LNCAP (cell line): ENCODE results near the gene SLC32A1.

ENCODE experiments used
- TF ChIP-seq, protein P1 (sequence below): fragments of 450-650 bp; IDR thresholded peaks from 2 replicates; pipeline ENCODE4 v1.5.1; 2017; ENCODE audit warnings: mild to moderate bottlenecking

The SLC32A1 gene

DNA sequence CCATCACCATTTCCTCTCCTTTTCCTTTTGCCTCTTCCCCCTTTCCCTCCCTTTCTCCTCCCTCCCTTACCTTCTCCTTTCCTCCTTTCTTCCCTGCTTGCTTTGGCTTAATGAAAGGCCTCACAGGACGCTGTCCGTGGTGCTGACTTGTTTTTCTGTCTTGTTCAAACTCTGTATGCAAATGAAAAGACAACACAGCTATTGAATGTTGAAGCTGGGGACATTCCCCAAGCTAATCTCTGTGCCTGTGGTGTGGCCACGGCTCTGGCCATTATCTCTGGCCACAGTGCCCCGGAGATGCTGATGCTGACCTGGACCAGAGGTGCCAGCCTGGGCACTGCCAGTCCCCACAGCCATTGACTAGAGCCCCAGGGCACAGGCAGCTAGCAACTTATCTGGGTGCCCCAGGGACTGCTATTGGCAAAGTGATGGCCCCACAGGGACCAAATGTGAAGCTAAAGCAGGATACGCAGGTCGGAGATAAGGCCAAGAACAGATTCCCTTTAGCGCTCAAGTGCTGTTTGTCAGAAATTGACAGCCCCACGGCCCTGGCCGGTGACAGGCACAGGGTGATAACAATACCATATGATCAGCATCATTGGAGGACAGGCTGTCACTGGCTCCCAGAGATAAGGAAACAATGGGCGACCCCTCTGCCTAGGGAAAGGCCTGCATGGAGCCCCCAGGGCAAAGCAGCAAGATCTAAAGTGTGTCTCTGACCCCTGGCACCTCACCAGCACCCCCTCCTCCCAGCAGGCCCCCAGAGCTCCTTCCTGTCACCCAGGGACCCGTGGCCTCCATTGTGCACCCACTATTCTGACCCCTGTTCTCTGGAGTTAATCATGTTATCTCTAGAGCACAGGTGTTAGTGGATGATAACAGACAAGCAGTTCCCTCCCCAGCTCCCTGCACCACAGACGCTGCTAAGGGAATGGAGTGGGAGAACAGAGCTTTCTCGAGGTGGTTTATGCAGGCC is 31.6 kb upstream of the SLC32A1 start:
- TF ChIP-seq, protein P1, sequence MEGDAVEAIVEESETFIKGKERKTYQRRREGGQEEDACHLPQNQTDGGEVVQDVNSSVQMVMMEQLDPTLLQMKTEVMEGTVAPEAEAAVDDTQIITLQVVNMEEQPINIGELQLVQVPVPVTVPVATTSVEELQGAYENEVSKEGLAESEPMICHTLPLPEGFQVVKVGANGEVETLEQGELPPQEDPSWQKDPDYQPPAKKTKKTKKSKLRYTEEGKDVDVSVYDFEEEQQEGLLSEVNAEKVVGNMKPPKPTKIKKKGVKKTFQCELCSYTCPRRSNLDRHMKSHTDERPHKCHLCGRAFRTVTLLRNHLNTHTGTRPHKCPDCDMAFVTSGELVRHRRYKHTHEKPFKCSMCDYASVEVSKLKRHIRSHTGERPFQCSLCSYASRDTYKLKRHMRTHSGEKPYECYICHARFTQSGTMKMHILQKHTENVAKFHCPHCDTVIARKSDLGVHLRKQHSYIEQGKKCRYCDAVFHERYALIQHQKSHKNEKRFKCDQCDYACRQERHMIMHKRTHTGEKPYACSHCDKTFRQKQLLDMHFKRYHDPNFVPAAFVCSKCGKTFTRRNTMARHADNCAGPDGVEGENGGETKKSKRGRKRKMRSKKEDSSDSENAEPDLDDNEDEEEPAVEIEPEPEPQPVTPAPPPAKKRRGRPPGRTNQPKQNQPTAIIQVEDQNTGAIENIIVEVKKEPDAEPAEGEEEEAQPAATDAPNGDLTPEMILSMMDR = no peak

DNA sequence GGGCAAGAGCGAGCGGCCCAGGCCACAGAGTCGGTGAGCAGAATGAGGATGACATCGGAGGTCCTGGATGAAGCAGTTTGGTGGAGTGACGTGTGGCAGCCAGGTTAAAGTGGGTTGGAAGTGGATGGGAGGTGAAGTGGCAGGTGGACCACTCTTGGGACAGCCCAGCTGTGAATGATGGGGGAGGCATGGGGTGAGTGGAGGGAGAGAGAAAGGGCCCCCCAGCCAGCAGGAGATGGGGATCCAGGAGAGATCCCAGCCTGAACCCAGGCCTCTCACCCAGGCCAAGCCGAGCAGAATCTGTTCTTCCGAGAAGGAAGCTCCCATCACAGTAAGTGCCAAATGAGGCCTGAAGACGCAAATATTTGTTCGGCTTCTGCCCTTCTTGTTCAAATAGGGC is 27.0 kb upstream of the SLC32A1 start:
- TF ChIP-seq, protein P1 = no peak

DNA sequence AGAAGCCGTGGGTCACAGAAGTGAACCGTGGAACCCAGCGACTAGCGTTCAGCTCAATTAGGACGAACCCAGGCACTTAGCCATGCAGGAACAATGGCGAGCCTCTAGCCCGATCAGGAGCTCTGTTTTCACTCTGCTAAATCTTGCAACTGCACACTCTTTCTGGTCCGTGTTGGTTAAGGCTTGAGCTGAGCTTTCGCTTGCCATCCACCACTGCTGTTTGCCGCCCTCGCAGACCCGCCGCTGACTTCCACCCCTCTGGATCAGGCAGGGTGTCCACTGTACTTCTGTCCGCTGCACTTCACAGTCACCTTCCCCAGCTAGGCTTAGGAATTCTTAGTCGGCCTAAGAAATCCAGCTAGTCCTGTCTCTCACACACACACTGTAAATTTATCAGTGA is 25.7 kb upstream of the SLC32A1 start:
- TF ChIP-seq, protein P1 = no peak

DNA sequence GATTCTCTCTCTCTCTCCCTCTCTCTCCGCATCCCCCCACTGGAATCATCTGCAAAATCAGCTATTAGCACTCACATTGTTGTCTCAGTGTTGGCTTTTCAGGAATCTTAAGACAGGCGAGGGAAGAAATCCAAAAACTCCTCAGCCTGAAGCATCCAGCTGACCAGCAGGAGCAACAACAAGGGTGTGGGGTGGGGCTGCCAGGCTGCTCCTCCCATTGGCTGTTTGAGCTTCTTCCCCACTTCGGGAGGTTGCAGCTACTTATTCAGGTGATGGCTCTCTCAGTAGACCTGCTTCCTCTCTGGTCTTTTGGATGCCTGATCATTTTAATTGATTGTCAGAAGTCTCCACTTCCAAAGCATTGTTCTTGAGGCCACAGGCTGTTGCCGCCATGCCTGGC is 24.1 kb upstream of the SLC32A1 start:
- TF ChIP-seq, protein P1 = no peak

DNA sequence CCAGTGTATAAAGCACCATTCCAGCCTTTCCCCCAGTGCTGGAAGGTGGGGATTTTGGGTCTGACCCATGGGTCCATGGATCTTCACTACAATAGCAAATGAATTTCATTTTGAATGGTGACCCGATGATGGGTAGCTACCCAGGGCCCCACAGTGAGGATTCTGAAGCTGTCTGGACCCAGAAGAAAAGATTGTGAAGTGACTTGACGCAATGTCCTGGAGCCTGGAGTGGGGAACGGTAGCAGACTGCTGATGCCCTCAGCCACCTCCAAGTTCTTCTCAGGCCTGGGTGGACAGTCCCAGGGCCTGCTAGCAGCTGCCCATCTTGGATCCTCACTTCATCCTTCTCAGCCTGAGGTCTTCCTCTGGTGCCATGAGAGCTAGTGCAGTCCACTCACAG is 23.4 kb upstream of the SLC32A1 start:
- TF ChIP-seq, protein P1 = no peak

DNA sequence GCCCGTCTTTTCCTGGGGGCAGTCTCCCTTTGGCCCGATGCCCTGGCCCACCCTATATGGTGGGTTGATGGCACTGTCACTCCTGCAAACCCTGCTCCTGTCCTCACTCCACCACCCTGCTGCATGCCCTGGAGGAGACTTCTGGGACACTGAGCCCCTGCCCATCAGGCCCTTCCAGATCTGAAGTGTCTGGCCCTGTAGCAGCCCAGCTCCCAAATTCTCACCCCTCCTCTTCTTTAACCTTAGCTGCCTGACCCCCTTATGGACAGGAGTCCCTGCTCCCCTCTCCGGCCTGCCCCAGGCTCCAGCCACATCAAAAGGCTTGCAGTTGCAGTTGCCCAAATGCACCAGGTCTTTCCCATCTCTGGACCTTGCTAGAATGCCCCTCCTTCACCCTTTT is 20.8 kb upstream of the SLC32A1 start:
- TF ChIP-seq, protein P1 = no peak

DNA sequence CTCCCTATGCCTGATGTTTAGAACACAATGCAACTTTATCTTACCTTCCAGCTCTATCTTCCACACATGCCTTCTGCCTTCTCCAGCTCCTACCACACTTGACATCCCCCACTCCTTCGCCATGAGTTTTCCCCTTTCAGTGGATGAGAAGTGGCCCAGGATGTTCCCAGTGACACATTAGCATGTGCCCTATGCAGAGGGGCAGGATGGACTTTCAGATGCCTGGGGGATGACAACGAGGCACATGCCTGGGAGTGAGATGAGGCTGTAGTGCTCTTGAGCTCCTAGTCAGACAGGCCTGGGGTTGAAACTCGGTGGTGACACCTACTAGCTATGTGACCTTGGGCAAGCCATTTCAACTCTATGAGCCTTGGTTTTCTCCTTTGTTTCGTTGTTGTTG is 20.1 kb upstream of the SLC32A1 start:
- TF ChIP-seq, protein P1 = no peak
